GM08714 (cell line): Measurements from ENCODE around the gene SLC30A5.
"Not testable (repeated sequence)": the region's sequence is repeated elsewhere in the genome, so short reads cannot be mapped to it uniquely, and the experiment has no call there.

Experiments
- H3K4me3 ChIP-seq: fragments of 200-500 bp; sonication (Bioruptor generic); 2 replicates; pipeline ENCODE4 v1.5.1; 2014; ENCODE audit warnings: mild to moderate bottlenecking, low read length, inconsistent platforms
- ZNF274 ChIP-seq: IDR thresholded peaks from 2 replicates; pipeline ENCODE4 v1.6.1; 2012; ENCODE audit warnings: mild to moderate bottlenecking, low read depth, low read length

Gene SLC30A5

GRCh38 chr5:69084903-69085302 is 8.9 kb upstream of the SLC30A5 start:
- TF ChIP-seq ZNF274, result no peak
- H3K4me3 ChIP-seq, result no peak overlapping the region

- H3K4me3 ChIP-seq, result no peak overlapping the region
- TF ChIP-seq ZNF274, result no peak
Observed at GRCh38 chr5:69086206-69086605, 7.6 kb upstream of the SLC30A5 start.

GRCh38 chr5:69088006-69088405 is 5.8 kb upstream of the SLC30A5 start:
- not testable (repeated sequence) for H3K4me3 ChIP-seq

GRCh38 chr5:69090158-69090557 is 3.7 kb upstream of the SLC30A5 start:
- H3K4me3 ChIP-seq, result no peak overlapping the region
- TF ChIP-seq ZNF274, result no peak

- TF ChIP-seq ZNF274, result no peak
Observed at GRCh38 chr5:69091771-69092170, 2.0 kb upstream of the SLC30A5 start.

GRCh38 chr5:69092969-69093368 is 845 bp upstream of the SLC30A5 start:
- no peak for TF ChIP-seq ZNF274
- no peak overlapping the region for H3K4me3 ChIP-seq

More at GRCh38 chr5:69091771-69092170, 2.0 kb upstream of the SLC30A5 start:
- H3K4me3 ChIP-seq, result no peak overlapping the region

GRCh38 chr5:69099302-69099701 is 5.5 kb downstream of the SLC30A5 start:
- TF ChIP-seq ZNF274, result no peak

GRCh38 chr5:69103521-69103920 is 9.7 kb downstream of the SLC30A5 start:
- H3K4me3 ChIP-seq, result no peak overlapping the region
- no peak for TF ChIP-seq ZNF274

More at GRCh38 chr5:69099302-69099701, 5.5 kb downstream of the SLC30A5 start:
- no peak overlapping the region for H3K4me3 ChIP-seq

GRCh38 chr5:69105996-69106906 is 12.4 kb downstream of the SLC30A5 start:
- H3K4me3 ChIP-seq, result no peak overlapping the region
- no peak for TF ChIP-seq ZNF274

- not testable (repeated sequence) for H3K4me3 ChIP-seq
Observed at GRCh38 chr5:69108367-69108766, 14.6 kb downstream of the SLC30A5 start.

GRCh38 chr5:69113851-69114250 is 20.0 kb downstream of the SLC30A5 start:
- no peak for TF ChIP-seq ZNF274
- H3K4me3 ChIP-seq, result no peak overlapping the region

- TF ChIP-seq ZNF274, result no peak
- no peak overlapping the region for H3K4me3 ChIP-seq
Observed at GRCh38 chr5:69115526-69115925, 21.7 kb downstream of the SLC30A5 start.

GRCh38 chr5:69129413-69129812 is 35.6 kb downstream of the SLC30A5 start:
- TF ChIP-seq ZNF274, result no peak
- H3K4me3 ChIP-seq, result no peak overlapping the region

- no peak overlapping the region for H3K4me3 ChIP-seq
- TF ChIP-seq ZNF274, result no peak
Observed at GRCh38 chr5:69130241-69130640, 36.4 kb downstream of the SLC30A5 start.

GRCh38 chr5:69131304-69131703 is 37.5 kb downstream of the SLC30A5 start:
- no peak for TF ChIP-seq ZNF274
- H3K4me3 ChIP-seq, result no peak overlapping the region

GRCh38 chr5:69134126-69134525 is 40.3 kb downstream of the SLC30A5 start:
- TF ChIP-seq ZNF274, result no peak
- H3K4me3 ChIP-seq, result no peak overlapping the region
